HCT116 (cell line): ENCODE measurements around the gene APBA1. TPM values are rescaled to one million over a fixed set of nuclear protein-coding genes. Genes with fewer than 3 reads are reported as not detected.
"Not testable (repeated sequence)": the region's sequence is repeated elsewhere in the genome, so short reads cannot be mapped to it uniquely, and the experiment has no call there.

ENCODE experiments used
- ATAC-seq: fragments of 200-7000 bp; cut with Tn5 transposase; 2 replicates; pipeline ENCODE4 v1.9.1; 2020; ENCODE audit warnings: mild to moderate bottlenecking, moderate library complexity
- BruUV-seq: library from RNA; stranded (reverse); fragments of 400-500 nt; replicated peaks from 2 replicates; lab custom pipeline; 2021; lab: Mats Ljungman, UMichigan
- CTCF ChIA-PET: fragments of 300-600 bp; sonication (Branson Sonifier 250); formaldehyde crosslinking; loops from one replicate; lab custom pipeline; 2021; ENCODE audit warnings: antibody characterized with exemption; lab: Charles Lee
- POLR2A ChIA-PET: fragments of 300-600, 350-600 bp; sonication (Branson Sonifier 250); formaldehyde crosslinking; loops from one replicate; lab custom pipeline; 2021; ENCODE audit warnings: antibody characterized with exemption; lab: Charles Lee
- RAD21 ChIA-PET, 2 experiments: fragments of 300-600 bp; sonication (Branson Sonifier 250); formaldehyde crosslinking; loops; one replicate each; lab custom pipeline; 2023; ENCODE audit warnings: low total read pairs in 2 of 2; ENCODE audit not compliant: uncharacterized antibody in 2 of 2, unreplicated experiment in 2 of 2, low non-redundant PET in 1 of 2; lab: Charles Lee
- DNase-seq: peaks from one replicate; pipeline ENCODE4 v3.0.0-alpha.2; 2010; ENCODE audit warnings: low read depth, low spot score
- H2AFZ ChIP-seq: fragments of 200-600 bp; shearing (Covaris generic), sonication (generic); 2 replicates; pipeline ENCODE4 v1.6.1; 2017; ENCODE audit warnings: low read depth, mixed run types, mixed read lengths, antibody characterized with exemption, low read length; ENCODE audit not compliant: poor library complexity, severe bottlenecking
- H3K27ac ChIP-seq: 2 replicates; pipeline ENCODE4 v1.5.1; 2012; ENCODE audit warnings: low read depth, low read length
- H3K27me3 ChIP-seq: fragments of 200-600 bp; sonication (generic); 2 replicates; pipeline ENCODE4 v1.6.1; 2016; ENCODE audit warnings: mixed run types, low read length, mixed read lengths; ENCODE audit not compliant: insufficient read depth
- H3K36me3 ChIP-seq, 2 experiments: fragments of 200-500 bp in 1 of 2; fragments of 200-600 bp in 1 of 2; sonication (Bioruptor generic) in 1 of 2; sonication (generic) in 1 of 2; 2 replicates each; pipeline versions ENCODE4 v1.5.1 to v1.6.1; 2014 to 2016; ENCODE audit warnings: low read length in 2 of 2, inconsistent platforms in 1 of 2, mixed read lengths in 1 of 2, mixed run types in 1 of 2; ENCODE audit not compliant: insufficient read depth in 2 of 2, control insufficient read depth in 1 of 2
- H3K4me1 ChIP-seq, 2 experiments: fragments of 200-600 bp in 1 of 2; sonication (generic) in 1 of 2; 2 replicates each; pipeline versions ENCODE4 v1.5.1 to v1.6.1; 2012 to 2017; ENCODE audit warnings: low read length in 2 of 2, inconsistent platforms in 1 of 2, mild to moderate bottlenecking in 1 of 2, mixed read lengths in 1 of 2, mixed run types in 1 of 2, moderate library complexity in 1 of 2; ENCODE audit not compliant: insufficient read depth in 2 of 2, control insufficient read depth in 1 of 2
- H3K4me2 ChIP-seq: fragments of 200-600 bp; sonication (generic); 2 replicates; pipeline ENCODE4 v1.6.1; 2017; ENCODE audit warnings: mixed run types, low read length, mixed read lengths
- H3K4me3 ChIP-seq, 2 experiments: fragments of 200-600 bp in 1 of 2; sonication (generic) in 1 of 2; replicated peaks in 1 of 2; 2 replicates each; pipeline ENCODE4 v1.5.1; 2011 to 2016; ENCODE audit warnings: low read length in 2 of 2, control low read depth in 1 of 2, low read depth in 1 of 2, mild to moderate bottlenecking in 1 of 2, mixed read lengths in 1 of 2, mixed run types in 1 of 2
- H3K79me2 ChIP-seq: fragments of 200-600 bp; sonication (generic); 2 replicates; pipeline ENCODE4 v1.6.1; 2017; ENCODE audit warnings: mild to moderate bottlenecking, mixed run types, low read length, moderate library complexity, mixed read lengths; ENCODE audit not compliant: insufficient read depth
- H3K9ac ChIP-seq: fragments of 200-600 bp; sonication (generic); 2 replicates; pipeline ENCODE4 v1.6.1; 2016; ENCODE audit warnings: low read length, mixed read lengths
- H3K9me2 ChIP-seq: fragments of 200-600 bp; sonication (generic), shearing (Covaris generic); 2 replicates; pipeline ENCODE4 v1.6.1; 2017; ENCODE audit warnings: mixed run types, mild to moderate bottlenecking, moderate library complexity; ENCODE audit not compliant: insufficient read depth
- H3K9me3 ChIP-seq, 2 experiments: fragments of 200-500 bp in 1 of 2; fragments of 200-600 bp in 1 of 2; sonication (Bioruptor generic) in 1 of 2; sonication (generic) in 1 of 2; 2 replicates each; pipeline ENCODE4 v1.6.1; 2014 to 2017; ENCODE audit warnings: low read length in 2 of 2, mixed read lengths in 2 of 2, inconsistent platforms in 1 of 2, low read depth in 1 of 2, mild to moderate bottlenecking in 1 of 2, mixed run types in 1 of 2, moderate library complexity in 1 of 2; ENCODE audit not compliant: control insufficient read depth in 1 of 2, insufficient read depth in 1 of 2
- H4K20me1 ChIP-seq: fragments of 200-600 bp; sonication (generic), shearing (Covaris generic); 2 replicates; pipeline ENCODE4 v1.6.1; 2017; ENCODE audit warnings: mixed run types, mild to moderate bottlenecking, moderate library complexity; ENCODE audit not compliant: insufficient read depth
- CBX3 ChIP-seq: IDR thresholded peaks from 2 replicates; pipeline ENCODE4 v1.6.1; 2012; ENCODE audit warnings: low read depth
- EGR1 ChIP-seq: IDR thresholded peaks from 2 replicates; pipeline ENCODE4 v1.6.1; 2012; ENCODE audit warnings: low read depth
- EZH2 ChIP-seq: fragments of 200-600 bp; sonication (generic); IDR thresholded peaks from 2 replicates; pipeline ENCODE4 v1.6.1; 2017; ENCODE audit warnings: antibody characterized with exemption, mixed run types
- EZH2phosphoT487 ChIP-seq: fragments of 200-600 bp; IDR thresholded peaks from 2 replicates; pipeline ENCODE4 v1.6.1; 2018; ENCODE audit warnings: antibody characterized with exemption, borderline replicate concordance
- FOSL1 ChIP-seq: IDR thresholded peaks from 2 replicates; pipeline ENCODE4 v1.6.1; 2012; ENCODE audit warnings: low read depth
- JUND ChIP-seq: IDR thresholded peaks from 2 replicates; pipeline ENCODE4 v1.6.1; 2012
- REST ChIP-seq: IDR thresholded peaks from 2 replicates; pipeline ENCODE4 v1.6.1; 2012; ENCODE audit warnings: low read depth
- SIN3A ChIP-seq: IDR thresholded peaks from 2 replicates; pipeline ENCODE4 v1.6.1; 2012; ENCODE audit warnings: low read depth
- TCF7L2 ChIP-seq: IDR thresholded peaks from 2 replicates; pipeline ENCODE4 v1.7.0; 2011; ENCODE audit warnings: borderline replicate concordance, inconsistent platforms; ENCODE audit not compliant: insufficient read depth, insufficient read length; ENCODE audit errors: extremely low read depth
- YY1 ChIP-seq: IDR thresholded peaks from 2 replicates; pipeline ENCODE4 v1.6.1; 2011; ENCODE audit warnings: low read length, low read depth, moderate library complexity, mild to moderate bottlenecking; ENCODE audit not compliant: insufficient replicate concordance; ENCODE audit errors: extremely low read depth
- ZBTB33 ChIP-seq: IDR thresholded peaks from 2 replicates; pipeline ENCODE4 v1.6.1; 2011; ENCODE audit warnings: mild to moderate bottlenecking, low read length, moderate library complexity; ENCODE audit not compliant: insufficient replicate concordance; ENCODE audit errors: extremely low read depth
- intact Hi-C: fragments of 100-400 bp; cut with micrococcal nuclease; formaldehyde crosslinking; loops from 2 replicates; pipeline ENCODE4 v1.10.0; 2022
- total RNA-seq: library from RNA; stranded (reverse); gene quantifications from one replicate; pipeline ENCODE4 v1.2.1, GENCODE V29; 2021; ENCODE audit not compliant: unreplicated experiment

Gene APBA1
- total RNA-seq, 1 experiment from 2014 or later = 0.20 TPM

- H3K27ac ChIP-seq = no peak overlapping the region
- no peak for TF ChIP-seq ZBTB33
- TF ChIP-seq REST = no peak
- TF ChIP-seq EGR1 = no peak
- TF ChIP-seq CBX3 = no peak
- TF ChIP-seq TCF7L2 = no peak
- no peak for TF ChIP-seq JUND
- no peak for TF ChIP-seq EZH2
- no peak for TF ChIP-seq SIN3A
- no peak for TF ChIP-seq YY1
- no peak for TF ChIP-seq FOSL1
- no peak for TF ChIP-seq EZH2phosphoT487
- H3K4me3 ChIP-seq = no peak overlapping the region
- H2AFZ ChIP-seq = no peak overlapping the region
- no peaks in the 10 kb centered on the region for H3K36me3 ChIP-seq
- H3K79me2 ChIP-seq = no peaks in the 10 kb centered on the region
- no peaks in the 10 kb centered on the region for H3K4me1 ChIP-seq
- H4K20me1 ChIP-seq = no peaks in the 10 kb centered on the region
- H3K9me2 ChIP-seq = no peaks in the 10 kb centered on the region
- CTCF ChIA-PET = no interaction called here
- DNase-seq = no peak
- ATAC-seq = no peak
- intact Hi-C loops = no loop called here
- POLR2A ChIA-PET = no interaction called here
- H3K9me3 ChIP-seq = no peaks in the 10 kb centered on the region
- BruUV-seq = no TSS peak
- H3K4me2 ChIP-seq = no peak overlapping the region
- RAD21 ChIA-PET = no interaction called here
- H3K9ac ChIP-seq = no peak overlapping the region
- H3K27me3 ChIP-seq = peaks cover 9% of the 10 kb centered on the region; the same call in 1 of the 2 replicates
Measured at GRCh38 chr9:69599232-69599971, 72.8 kb downstream of the APBA1 start.

- H3K79me2 ChIP-seq, H3K36me3 ChIP-seq, intact Hi-C loops, H3K4me2 ChIP-seq, H3K27ac ChIP-seq, POLR2A ChIA-PET, H3K4me1 ChIP-seq, H2AFZ ChIP-seq, H3K9me3 ChIP-seq, CTCF ChIA-PET, DNase-seq, H3K9ac ChIP-seq, RAD21 ChIA-PET, ATAC-seq, BruUV-seq, H3K9me2 ChIP-seq, H4K20me1 ChIP-seq, H3K4me3 ChIP-seq: not testable (repeated sequence)
- H3K27me3 ChIP-seq = peaks cover 33% of the 10 kb centered on the region
Measured at GRCh38 chr9:69596906-69597305, 75.3 kb downstream of the APBA1 start.
